HepG2 (cell line): ENCODE measurements around the gene FGFR3. TPM values are rescaled to one million over a fixed set of nuclear protein-coding genes. Genes with fewer than 3 reads are reported as not detected.

Source experiments
- ATAC-seq: fragments of 200-7000 bp; cut with Tn5 transposase; 3 replicates; pipeline ENCODE4 v1.9.1; 2020; ENCODE audit warnings: mild to moderate bottlenecking, moderate library complexity
- BruUV-seq: library from RNA; stranded (reverse); fragments of 400-500 nt; replicated peaks from 2 replicates; lab custom pipeline; 2021; lab: Mats Ljungman, UMichigan
- CTCF ChIA-PET: fragments of 300-600 bp; formaldehyde crosslinking; extraction: SDS; loops from one replicate; lab custom pipeline; 2021; ENCODE audit warnings: low total read pairs, inconsistent platforms, low intra/inter-chr PET ratio; lab: Yijun Ruan, JAX
- POLR2A ChIA-PET: fragments of 350-600 bp; sonication (Branson Sonifier 250); formaldehyde crosslinking; loops from one replicate; lab custom pipeline; 2020; ENCODE audit warnings: antibody characterized with exemption, inconsistent platforms; lab: Yijun Ruan, JAX
- DNase-seq: peaks from one replicate; pipeline ENCODE4 v3.0.0-alpha.2; 2015; ENCODE audit warnings: low spot score
- FAIRE-seq: peaks from 3 replicates; lab custom pipeline; 2011; peaks lifted over from hg19 to GRCh38; lab: Jason Lieb, UNC
- H2AFZ ChIP-seq: one replicate; pipeline ENCODE4 v1.6.1; 2011; ENCODE audit warnings: low read length, inconsistent platforms
- H3K27ac ChIP-seq: fragments of 300-600 bp; 3 replicates; pipeline ENCODE4 v1.8.0; 2011; ENCODE audit warnings: mixed run types, mild to moderate bottlenecking, mixed read lengths, low read length, inconsistent platforms; ENCODE audit not compliant: insufficient read depth; ENCODE audit errors: extremely low read length
- H3K27me3 ChIP-seq, 2 experiments: fragments of 200-600 bp in 1 of 2; 2 replicates in 1 of 2; 3 replicates in 1 of 2; pipeline versions ENCODE4 v1.6.0 to v1.8.0; 2011; ENCODE audit warnings: low read length in 2 of 2, mild to moderate bottlenecking in 2 of 2, moderate library complexity in 2 of 2, inconsistent platforms in 1 of 2; ENCODE audit not compliant: insufficient read depth in 2 of 2, control insufficient read depth in 1 of 2
- H3K36me3 ChIP-seq, 2 experiments: fragments of 200-600 bp in 1 of 2; replicated peaks in 1 of 2; 2 replicates in 1 of 2; 3 replicates in 1 of 2; pipeline versions ENCODE4 v1.5.1 to v1.8.0; 2011; ENCODE audit warnings: low read length in 2 of 2, inconsistent platforms in 1 of 2; ENCODE audit not compliant: insufficient read depth in 2 of 2, control insufficient read depth in 1 of 2
- H3K4me1 ChIP-seq: 2 replicates; pipeline ENCODE4 v1.5.1; 2012; ENCODE audit warnings: low read length, inconsistent platforms; ENCODE audit not compliant: insufficient read depth
- H3K4me2 ChIP-seq: 2 replicates; pipeline ENCODE4 v1.6.0; 2011; ENCODE audit warnings: low read depth, low read length, inconsistent platforms
- H3K4me3 ChIP-seq, 3 experiments: fragments of 200-600 bp in 1 of 3; sonication (generic), shearing (Covaris generic) in 1 of 3; replicated peaks in 1 of 3; 2 replicates each; pipeline ENCODE4 v1.5.1; 2011 to 2016; ENCODE audit warnings: low read length in 3 of 3, inconsistent platforms in 2 of 3, low read depth in 2 of 3, mild to moderate bottlenecking in 2 of 3, control low read depth in 1 of 3, mixed read lengths in 1 of 3; ENCODE audit not compliant: insufficient read depth in 1 of 3
- H3K79me2 ChIP-seq: one replicate; pipeline ENCODE4 v1.6.1; 2011; ENCODE audit warnings: low read length, inconsistent platforms; ENCODE audit not compliant: insufficient read depth
- H3K9ac ChIP-seq: 2 replicates; pipeline ENCODE4 v1.6.0; 2011; ENCODE audit warnings: mild to moderate bottlenecking, low read depth, low read length, inconsistent platforms; ENCODE audit not compliant: insufficient read depth
- H3K9me3 ChIP-seq: 2 replicates; pipeline ENCODE4 v1.5.1; 2012; ENCODE audit warnings: mild to moderate bottlenecking, low read length
- H4K20me1 ChIP-seq: 2 replicates; pipeline ENCODE4 v1.6.0; 2011; ENCODE audit warnings: inconsistent platforms, mild to moderate bottlenecking, low read length, moderate library complexity; ENCODE audit not compliant: insufficient read depth
- CCDC6 ChIP-seq: sonication (generic); formaldehyde crosslinking; IDR thresholded peaks from 2 replicates; pipeline ENCODE4 v1.8.1; 2022; ENCODE audit warnings: mild to moderate bottlenecking, missing genetic modification reagents, moderate library complexity
- FOSL1 ChIP-seq: sonication (generic); formaldehyde crosslinking; IDR thresholded peaks from 2 replicates; pipeline ENCODE4 v1.9.0; 2021; ENCODE audit warnings: missing genetic modification reagents, borderline replicate concordance
- HNRNPH1 ChIP-seq: fragments of 200-400 bp; formaldehyde crosslinking; optimal IDR thresholded peaks from 2 replicates; pipeline ENCODE3; 2017; ENCODE audit warnings: mild to moderate bottlenecking, low read depth, low read length
- MIXL1 ChIP-seq: IDR thresholded peaks from 2 replicates; pipeline ENCODE4 v1.6.1; 2016
- NCOA5 ChIP-seq: sonication (generic); formaldehyde crosslinking; IDR thresholded peaks from 2 replicates; pipeline ENCODE4 v1.4.0; 2020; ENCODE audit warnings: missing genetic modification reagents
- POLR2AphosphoS2 ChIP-seq: IDR thresholded peaks from 2 replicates; pipeline ENCODE4 v1.6.1; 2011; ENCODE audit warnings: low read depth, low read length, improper control_type of control experiment
- RBM39 ChIP-seq: fragments of 200-400 bp; formaldehyde crosslinking; IDR thresholded peaks from one replicate; pipeline ENCODE4 v1.6.1; 2018; ENCODE audit warnings: antibody characterized with exemption, mild to moderate bottlenecking, low read depth, low read length; ENCODE audit not compliant: poor library complexity, severe bottlenecking
- SMAD9 ChIP-seq: sonication (generic); formaldehyde crosslinking; IDR thresholded peaks from 2 replicates; pipeline ENCODE4 v1.5.1; 2020; ENCODE audit warnings: mild to moderate bottlenecking, missing genetic modification reagents
- ZFP41 ChIP-seq: sonication (generic); formaldehyde crosslinking; IDR thresholded peaks from 2 replicates; pipeline ENCODE4 v1.4.0; 2020; ENCODE audit warnings: mild to moderate bottlenecking, missing genetic modification reagents, borderline replicate concordance
- ZFP90 ChIP-seq: sonication (generic); formaldehyde crosslinking; IDR thresholded peaks from 2 replicates; pipeline ENCODE4 v1.8.0; 2022; ENCODE audit warnings: missing genetic modification reagents, mild to moderate bottlenecking, inconsistent platforms, borderline replicate concordance
- ZNF367 ChIP-seq: sonication (generic); formaldehyde crosslinking; IDR thresholded peaks from 2 replicates; pipeline ENCODE4 v1.4.0; 2020; ENCODE audit warnings: missing genetic modification reagents, borderline replicate concordance
- ZNF383 ChIP-seq: sonication (generic); formaldehyde crosslinking; IDR thresholded peaks from 2 replicates; pipeline ENCODE4 v1.4.0; 2020; ENCODE audit warnings: missing genetic modification reagents, mild to moderate bottlenecking, borderline replicate concordance
- ZNF543 ChIP-seq: sonication (generic); formaldehyde crosslinking; IDR thresholded peaks from 2 replicates; pipeline ENCODE4 v1.4.0; 2020; ENCODE audit warnings: mild to moderate bottlenecking, missing genetic modification reagents
- ZNF784 ChIP-seq: sonication (generic); formaldehyde crosslinking; IDR thresholded peaks from 2 replicates; pipeline ENCODE4 v1.5.1; 2020; ENCODE audit warnings: missing genetic modification reagents, mild to moderate bottlenecking, borderline replicate concordance
- WGBS: methylation state at CpG from one replicate; pipeline ENCODE4 v1.1.6; 2017; ENCODE audit warnings: low lambda C conversion rate; 5-methylcytosine and 5-hydroxymethylcytosine counted together
- in situ Hi-C: cut with HindIII; loops from 2 replicates; pipeline ENCODE4 v1.10.0; 2017; ENCODE audit warnings: low pct_unique_long_range_greater_than_20kb; ENCODE audit not compliant: extremely low pct_ligation_motif_present
- intact Hi-C: fragments of 100-400 bp; cut with micrococcal nuclease; formaldehyde crosslinking; loops from one replicate; pipeline ENCODE4 v1.10.0; 2022; ENCODE audit not compliant: unreplicated experiment
- polyA plus RNA-seq, 8 experiments: library from polyadenylated mRNA; depleted of rRNA in 3 of 8; stranded (reverse) in 7 of 8; unstranded in 1 of 8; fragments of >200 nt; fragmentation: Illumina TruSeq in 4 of 8; extraction: Trizol in 4 of 8; gene quantifications; 2 replicates each; pipeline versions ENCODE4 v1.2.1 to v1.2.3, GENCODE V29; 2011 to 2016; ENCODE audit warnings: low read depth in 4 of 8, missing spikeins in 1 of 8, mixed read lengths in 1 of 8; ENCODE audit not compliant: insufficient read depth in 1 of 8
- total RNA-seq, 5 experiments: library from RNA; depleted of rRNA; stranded (reverse); fragments of >200 nt; fragmentation: Illumina TruSeq; extraction: Trizol; gene quantifications; 2 replicates each; pipeline ENCODE4 v1.2.3, GENCODE V29; 2016; ENCODE audit warnings: low read depth in 1 of 5
- TF ChIP-seq, protein P1 (sequence below): sonication (generic); formaldehyde crosslinking; IDR thresholded peaks from 2 replicates; pipeline ENCODE4 v1.8.1; 2023; ENCODE audit warnings: mild to moderate bottlenecking, missing genetic modification reagents
- TF ChIP-seq, protein P2 (sequence below), 2 experiments: sonication (generic) in 1 of 2; formaldehyde crosslinking in 1 of 2; IDR thresholded peaks; 2 replicates each; pipeline versions ENCODE4 v1.4.0 to v1.6.1; 2016 to 2020; ENCODE audit warnings: borderline replicate concordance in 1 of 2, low read depth in 1 of 2, mild to moderate bottlenecking in 1 of 2, missing genetic modification reagents in 1 of 2
- TF ChIP-seq, protein P3 (sequence below): sonication (generic); formaldehyde crosslinking; conservative IDR thresholded peaks from 2 replicates; pipeline ENCODE4 v1.8.0; 2022; ENCODE audit warnings: low read depth, missing genetic modification reagents

FGFR3 gene
- total and polyA plus RNA-seq, 2 of the 13 experiments (the other 11 are each of a cell fraction or from before 2014, with no cell fraction given): 103 to 109 TPM

DNA sequence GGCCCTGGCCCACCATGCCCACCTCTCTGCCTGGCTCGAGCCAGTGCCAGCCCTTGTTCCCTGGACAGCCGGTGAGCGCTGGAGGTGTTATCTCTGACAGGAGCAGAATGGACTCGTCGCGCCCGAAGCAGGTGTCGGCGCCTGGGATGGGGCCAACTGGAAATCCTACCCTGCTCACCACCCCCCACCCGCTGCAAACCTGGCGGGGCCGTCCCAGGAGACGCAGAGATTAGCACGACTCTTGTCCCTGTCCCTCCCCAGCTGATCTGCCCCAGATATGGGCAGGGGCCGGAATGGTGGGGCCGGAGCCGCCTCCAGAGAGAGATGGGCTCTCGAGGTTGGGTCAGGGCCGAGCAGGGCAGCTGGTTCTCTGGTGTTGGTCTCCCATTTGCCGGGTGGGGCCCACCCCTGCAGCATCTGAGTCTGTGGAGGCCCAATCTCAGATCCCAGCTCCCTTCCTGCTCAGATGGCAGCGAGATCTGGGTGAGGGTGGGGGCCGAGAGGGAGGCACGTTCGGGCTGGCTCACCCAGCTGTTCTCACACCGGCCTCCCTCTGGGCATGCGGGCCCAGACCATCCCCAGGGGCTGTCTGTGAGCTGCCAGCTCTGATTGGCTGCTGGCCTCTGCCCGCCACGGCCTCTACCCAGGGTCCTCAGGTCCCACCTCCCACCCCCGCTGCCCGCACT lies 20.1 kb upstream of the FGFR3 start:
- peaks cover 99% of the 10 kb centered on the region for H3K4me1 ChIP-seq
- peaks cover 7% of the 10 kb centered on the region for H3K79me2 ChIP-seq
- no peaks in the 10 kb centered on the region for H3K36me3 ChIP-seq
- FAIRE-seq: no peak
- no TSS peak for BruUV-seq
- H3K9me3 ChIP-seq: no peaks in the 10 kb centered on the region
- POLR2A ChIA-PET: interaction anchor here (1.3 to 34.3 kb wide), 4 partner anchors 9 to 35 kb away, joined by 3 to 1258 read pairs (median 6); partner anchors contain the start of gene FGFR3
- no peak for ATAC-seq
- CTCF ChIA-PET: no interaction called here
- no peak overlapping the region for H3K4me3 ChIP-seq
- in situ Hi-C loops: no loop called here
- no peaks in the 10 kb centered on the region for H4K20me1 ChIP-seq
- no peak overlapping the region for H2AFZ ChIP-seq
- H3K9ac ChIP-seq: no peak overlapping the region
- no peak overlapping the region for H3K4me2 ChIP-seq
- WGBS: 97% methylated on average over 19 of the region's 30 CpGs
- no peak for DNase-seq
- no peaks in the 10 kb centered on the region for H3K27me3 ChIP-seq
- intact Hi-C loops: no loop called here
- no peak overlapping the region for H3K27ac ChIP-seq
- TF ChIP-seq SMAD9 (no peak), MIXL1 (CRISPR knock-in tag) (no peak), CCDC6 (CRISPR knock-in tag) (no peak), ZNF383 (CRISPR knock-in tag) (no peak), ZNF367 (no peak), POLR2AphosphoS2 (no peak), ZFP41 (CRISPR knock-in tag) (no peak), ZNF543 (CRISPR knock-in tag) (no peak), NCOA5 (CRISPR knock-in tag) (no peak), RBM39 (no peak), ZFP90 (CRISPR knock-in tag) (no peak), HNRNPH1 (no peak), ZNF784 (CRISPR knock-in tag) (no peak), FOSL1 (CRISPR knock-in tag) (no peak)
- TF ChIP-seq, protein P1, sequence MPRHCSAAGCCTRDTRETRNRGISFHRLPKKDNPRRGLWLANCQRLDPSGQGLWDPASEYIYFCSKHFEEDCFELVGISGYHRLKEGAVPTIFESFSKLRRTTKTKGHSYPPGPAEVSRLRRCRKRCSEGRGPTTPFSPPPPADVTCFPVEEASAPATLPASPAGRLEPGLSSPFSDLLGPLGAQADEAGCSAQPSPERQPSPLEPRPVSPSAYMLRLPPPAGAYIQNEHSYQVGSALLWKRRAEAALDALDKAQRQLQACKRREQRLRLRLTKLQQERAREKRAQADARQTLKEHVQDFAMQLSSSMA (CRISPR knock-in tag): no peak
- TF ChIP-seq, protein P2, sequence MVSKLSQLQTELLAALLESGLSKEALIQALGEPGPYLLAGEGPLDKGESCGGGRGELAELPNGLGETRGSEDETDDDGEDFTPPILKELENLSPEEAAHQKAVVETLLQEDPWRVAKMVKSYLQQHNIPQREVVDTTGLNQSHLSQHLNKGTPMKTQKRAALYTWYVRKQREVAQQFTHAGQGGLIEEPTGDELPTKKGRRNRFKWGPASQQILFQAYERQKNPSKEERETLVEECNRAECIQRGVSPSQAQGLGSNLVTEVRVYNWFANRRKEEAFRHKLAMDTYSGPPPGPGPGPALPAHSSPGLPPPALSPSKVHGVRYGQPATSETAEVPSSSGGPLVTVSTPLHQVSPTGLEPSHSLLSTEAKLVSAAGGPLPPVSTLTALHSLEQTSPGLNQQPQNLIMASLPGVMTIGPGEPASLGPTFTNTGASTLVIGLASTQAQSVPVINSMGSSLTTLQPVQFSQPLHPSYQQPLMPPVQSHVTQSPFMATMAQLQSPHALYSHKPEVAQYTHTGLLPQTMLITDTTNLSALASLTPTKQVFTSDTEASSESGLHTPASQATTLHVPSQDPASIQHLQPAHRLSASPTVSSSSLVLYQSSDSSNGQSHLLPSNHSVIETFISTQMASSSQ (IDR thresholded peaks at IDR 0.05; ENCODE audit: low read depth): no peak
- TF ChIP-seq, protein P2 (CRISPR knock-in tag; IDR thresholded peaks at IDR 0.05; ENCODE audit: borderline replicate concordance): no peak
- TF ChIP-seq, protein P3, sequence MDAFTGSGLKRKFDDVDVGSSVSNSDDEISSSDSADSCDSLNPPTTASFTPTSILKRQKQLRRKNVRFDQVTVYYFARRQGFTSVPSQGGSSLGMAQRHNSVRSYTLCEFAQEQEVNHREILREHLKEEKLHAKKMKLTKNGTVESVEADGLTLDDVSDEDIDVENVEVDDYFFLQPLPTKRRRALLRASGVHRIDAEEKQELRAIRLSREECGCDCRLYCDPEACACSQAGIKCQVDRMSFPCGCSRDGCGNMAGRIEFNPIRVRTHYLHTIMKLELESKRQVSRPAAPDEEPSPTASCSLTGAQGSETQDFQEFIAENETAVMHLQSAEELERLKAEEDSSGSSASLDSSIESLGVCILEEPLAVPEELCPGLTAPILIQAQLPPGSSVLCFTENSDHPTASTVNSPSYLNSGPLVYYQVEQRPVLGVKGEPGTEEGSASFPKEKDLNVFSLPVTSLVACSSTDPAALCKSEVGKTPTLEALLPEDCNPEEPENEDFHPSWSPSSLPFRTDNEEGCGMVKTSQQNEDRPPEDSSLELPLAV: no peak
